IMR-90 (cell line): ENCODE data around the gene TGFBRAP1. TPM values are rescaled to one million over a fixed set of nuclear protein-coding genes. Genes with fewer than 3 reads are reported as not detected.

Experiments used
- ATAC-seq: fragments of 200-7000 bp; cut with Tn5 transposase; 2 replicates; pipeline ENCODE4 v1.9.1; 2020; ENCODE audit warnings: low read depth, mild to moderate bottlenecking, moderate library complexity
- BruUV-seq: library from RNA; stranded (reverse); fragments of 400-500 nt; replicated peaks from 2 replicates; lab custom pipeline; 2021; lab: Mats Ljungman, UMichigan
- CTCF ChIA-PET: fragments of 300-600 bp; formaldehyde crosslinking; extraction: SDS; loops from one replicate; lab custom pipeline; 2021; ENCODE audit warnings: antibody characterized with exemption; lab: Yijun Ruan, JAX
- POLR2A ChIA-PET: fragments of 300-600 bp; sonication (Branson Sonifier 250); formaldehyde crosslinking; loops from one replicate; lab custom pipeline; 2022; ENCODE audit warnings: antibody characterized with exemption; ENCODE audit not compliant: unreplicated experiment; lab: Charles Lee
- DNase-seq: peaks from one replicate; pipeline ENCODE4 v3.0.0; 2013
- H2AFZ ChIP-seq: replicated peaks from 2 replicates; pipeline ENCODE3; 2013; ENCODE audit warnings: low read length, mild to moderate bottlenecking; ENCODE audit not compliant: poor library complexity
- H2AK5ac ChIP-seq: 2 replicates; pipeline ENCODE4 v1.6.1; 2013; ENCODE audit warnings: low read depth, low read length, inconsistent platforms
- H2AK9ac ChIP-seq: replicated peaks from 2 replicates; pipeline ENCODE3; 2013; ENCODE audit warnings: mild to moderate bottlenecking, low read depth, low read length, moderate library complexity; ENCODE audit not compliant: poor library complexity
- H2BK120ac ChIP-seq: 2 replicates; pipeline ENCODE4 v1.6.1; 2013; ENCODE audit warnings: low read depth, low read length, inconsistent platforms
- H2BK15ac ChIP-seq: 3 replicates; pipeline ENCODE4 v1.6.1; 2013; ENCODE audit warnings: low read depth, low read length, inconsistent platforms
- H2BK20ac ChIP-seq: 2 replicates; pipeline ENCODE4 v1.6.1; 2013; ENCODE audit warnings: low read depth, mild to moderate bottlenecking, inconsistent platforms, low read length, moderate library complexity
- H2BK5ac ChIP-seq: 2 replicates; pipeline ENCODE4 v1.6.1; 2013; ENCODE audit warnings: mild to moderate bottlenecking, low read depth, low read length, inconsistent platforms; ENCODE audit not compliant: poor library complexity, severe bottlenecking
- H3K14ac ChIP-seq: replicated peaks from 2 replicates; pipeline ENCODE4 v1.6.1; 2013; ENCODE audit warnings: low read depth, low read length, inconsistent platforms
- H3K18ac ChIP-seq: 2 replicates; pipeline ENCODE4 v1.6.1; 2013; ENCODE audit warnings: low read depth, low read length, control low read depth
- H3K23ac ChIP-seq: 2 replicates; pipeline ENCODE4 v1.6.1; 2013; ENCODE audit warnings: low read depth, low read length, inconsistent platforms
- H3K27ac ChIP-seq: 2 replicates; pipeline ENCODE4 v1.5.1; 2013; ENCODE audit warnings: mild to moderate bottlenecking, control low read depth, low read length; ENCODE audit not compliant: insufficient read depth
- H3K27me3 ChIP-seq: 2 replicates; pipeline ENCODE4 v1.6.1; 2013; ENCODE audit warnings: low read length; ENCODE audit not compliant: control insufficient read depth, insufficient read depth
- H3K36me3 ChIP-seq: 2 replicates; pipeline ENCODE4 v1.6.1; 2013; ENCODE audit warnings: low read length, mixed read lengths; ENCODE audit not compliant: control insufficient read depth, insufficient read depth
- H3K4ac ChIP-seq: 2 replicates; pipeline ENCODE4 v1.6.1; 2013; ENCODE audit warnings: low read depth, low read length, inconsistent platforms
- H3K4me1 ChIP-seq: 2 replicates; pipeline ENCODE4 v1.6.1; 2013; ENCODE audit warnings: low read length, mixed read lengths; ENCODE audit not compliant: control insufficient read depth, insufficient read depth
- H3K4me2 ChIP-seq: 2 replicates; pipeline ENCODE4 v1.6.1; 2013; ENCODE audit warnings: low read depth, mild to moderate bottlenecking, control low read depth, low read length, moderate library complexity
- H3K4me3 ChIP-seq: 2 replicates; pipeline ENCODE4 v1.5.1; 2013; ENCODE audit warnings: low read depth, mild to moderate bottlenecking, control low read depth, low read length, moderate library complexity; ENCODE audit not compliant: insufficient read depth
- H3K56ac ChIP-seq: 2 replicates; pipeline ENCODE4 v1.6.1; 2013; ENCODE audit warnings: low read length, inconsistent platforms; ENCODE audit not compliant: insufficient read depth; ENCODE audit errors: extremely low read depth
- H3K79me1 ChIP-seq, 2 experiments: 2 replicates each; pipeline ENCODE4 v1.6.1; 2013; ENCODE audit warnings: low read length in 2 of 2, inconsistent platforms in 1 of 2, low read depth in 1 of 2
- H3K9ac ChIP-seq: 2 replicates; pipeline ENCODE4 v1.6.1; 2013; ENCODE audit warnings: low read depth, low read length, control low read depth
- H3K9me1 ChIP-seq: 2 replicates; pipeline ENCODE4 v1.6.1; 2013; ENCODE audit warnings: low read length, inconsistent platforms; ENCODE audit not compliant: insufficient read depth
- H3K9me3 ChIP-seq: 2 replicates; pipeline ENCODE4 v1.6.1; 2013; ENCODE audit warnings: low read length; ENCODE audit not compliant: control insufficient read depth, insufficient read depth
- H4K20me1 ChIP-seq: 2 replicates; pipeline ENCODE4 v1.6.1; 2013; ENCODE audit warnings: low read length, inconsistent platforms; ENCODE audit not compliant: insufficient read depth
- H4K5ac ChIP-seq: 2 replicates; pipeline ENCODE4 v1.6.1; 2013; ENCODE audit warnings: mild to moderate bottlenecking, low read depth, low read length, control low read depth
- H4K8ac ChIP-seq, 2 experiments: 2 replicates each; pipeline ENCODE4 v1.6.1; 2013; ENCODE audit warnings: low read depth in 2 of 2, low read length in 2 of 2, control low read depth in 1 of 2, inconsistent platforms in 1 of 2
- H4K91ac ChIP-seq: 2 replicates; pipeline ENCODE4 v1.6.1; 2013; ENCODE audit warnings: low read depth, low read length, inconsistent platforms; ENCODE audit not compliant: insufficient read depth
- BHLHE40 ChIP-seq: fragments of 150-350 bp; IDR thresholded peaks from 2 replicates; pipeline ENCODE4 v1.6.1; 2016; ENCODE audit warnings: mild to moderate bottlenecking, low read depth, low read length
- ELK1 ChIP-seq: fragments of 150-350 bp; IDR thresholded peaks from 2 replicates; pipeline ENCODE4 v1.6.1; 2016; ENCODE audit warnings: low read depth, mild to moderate bottlenecking, low read length, moderate library complexity, borderline replicate concordance
- FOS ChIP-seq: fragments of 150-350 bp; IDR thresholded peaks from 2 replicates; pipeline ENCODE4 v1.6.1; 2016; ENCODE audit warnings: low read depth, low read length
- MAFK ChIP-seq: IDR thresholded peaks from 2 replicates; pipeline ENCODE4 v1.6.1; 2012; ENCODE audit warnings: low read depth, low read length, improper control_type of control experiment
- MAZ ChIP-seq: IDR thresholded peaks from 2 replicates; pipeline ENCODE4 v1.6.1; 2012; ENCODE audit warnings: low read depth, mild to moderate bottlenecking, low read length, improper control_type of control experiment, moderate library complexity, borderline replicate concordance
- RFX5 ChIP-seq: IDR thresholded peaks from 2 replicates; pipeline ENCODE4 v1.8.0; 2012; ENCODE audit warnings: low read depth, mild to moderate bottlenecking, low read length, moderate library complexity
- WGBS, 2 experiments: methylation state at CpG; one replicate each; pipeline versions ENCODE4 v1.1.5 to v1.1.7; 2013; ENCODE audit warnings: missing lambda C conversion rate in 2 of 2; ENCODE audit not compliant: insufficient read length in 1 of 2; ENCODE audit errors: extremely low coverage in 2 of 2; 5-methylcytosine and 5-hydroxymethylcytosine counted together
- dilution Hi-C: fragments of 300-500 bp; cut with HindIII; formaldehyde crosslinking; loops from one replicate; pipeline ENCODE4 v1.14.3; 2018; ENCODE audit warnings: low sequenced_read_pairs; ENCODE audit not compliant: unreplicated experiment
- in situ Hi-C: fragments of 300-500 bp; cut with MboI; formaldehyde crosslinking; loops from 3 replicates; pipeline ENCODE4 v1.14.3; 2019; ENCODE audit warnings: low sequenced_read_pairs, inconsistent platforms, mixed read lengths
- intact Hi-C: fragments of 100-400 bp; cut with micrococcal nuclease; formaldehyde crosslinking; loops from 2 replicates; pipeline ENCODE4 v1.10.0; 2022
- polyA plus RNA-seq, 3 experiments: library from polyadenylated mRNA; depleted of rRNA; stranded (reverse); fragments of >200 nt; gene quantifications; 2 replicates each; pipeline ENCODE4 v1.2.3, GENCODE V29; 2012; ENCODE audit warnings: low replicate concordance in 1 of 3
- total RNA-seq: library from RNA; depleted of rRNA; stranded (reverse); fragments of >200 nt; gene quantifications from 2 replicates; pipeline ENCODE4 v1.2.3, GENCODE V29; 2012
- TF ChIP-seq, protein P1 (sequence below): fragments of 150-350 bp; IDR thresholded peaks from 2 replicates; pipeline ENCODE4 v1.6.1; 2017; ENCODE audit warnings: mild to moderate bottlenecking, antibody characterized with exemption, low read length, low read depth

The TGFBRAP1 gene
- total and polyA plus RNA-seq, 2 of the 4 experiments (the other 2 are of a cell fraction) = 7.2 to 10.4 TPM

DNA sequence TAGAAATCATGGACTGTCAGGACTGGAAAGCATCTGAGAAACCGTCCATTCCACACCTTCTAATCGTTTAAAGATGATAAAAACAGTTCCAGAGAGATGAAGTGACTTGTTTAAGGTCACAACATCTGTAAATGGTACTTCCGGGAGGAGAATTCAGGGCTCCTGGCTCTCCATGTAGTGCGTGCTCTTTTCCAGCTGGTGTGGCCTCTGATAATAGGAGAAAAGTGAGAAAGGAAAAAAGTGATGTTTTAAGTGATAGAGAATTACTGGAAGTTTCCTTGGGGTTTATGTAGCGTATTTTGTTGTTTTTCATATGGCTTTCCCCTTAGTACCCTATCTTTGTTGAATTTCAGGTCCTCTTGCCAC, 8.5 kb upstream of the TGFBRAP1 start:
- ATAC-seq (peak; percentile 4; the same call in 1 of the 2 replicates), DNase-seq (no peak)
- Histone ChIP-seq H2AK5ac (no peak overlapping the region; the same call in 1 of the 2 replicates), H2BK15ac (no peak overlapping the region), H3K14ac (peak overlapping the region; percentile 79), H3K36me3 (peaks cover 16% of the 10 kb centered on the region), H3K4ac (peak overlapping the region; percentile 65), H2BK20ac (no peak overlapping the region), H3K27ac (peak overlapping the region; percentile 98), H3K27me3 (no peaks in the 10 kb centered on the region), H3K9me3 (no peaks in the 10 kb centered on the region), H3K4me3 (peak overlapping the region; percentile 75), H3K9ac (peak overlapping the region; percentile 99), H4K8ac (peak overlapping the region; percentile 73 to 98), H3K9me1 (no peaks in the 10 kb centered on the region; the same call in 1 of the 2 replicates), H2BK5ac (peak overlapping the region; percentile 40), H3K4me1 (0 out of 2 replicates have a peak, but pooled peaks cover 3% of the 10 kb centered on the region), H2BK120ac (no peak overlapping the region), H4K91ac (peak overlapping the region; percentile 27; the same call in 1 of the 2 replicates), H3K18ac (no peak overlapping the region), H4K5ac (peak overlapping the region; percentile 83), H3K23ac (peak overlapping the region; percentile 63), H2AFZ (peak overlapping the region; percentile 99), H3K56ac (peak overlapping the region; percentile 74), H2AK9ac (peak overlapping the region; percentile 91), H3K4me2 (peak overlapping the region; percentile 100), H4K20me1 (no peaks in the 10 kb centered on the region; the same call in 1 of the 2 replicates), H3K79me1 (peaks cover 11 to 37% of the 10 kb centered on the region in 2 experiments)
- in situ Hi-C loops = loop anchor here (25.0 kb wide), 1 partner anchor 449 kb away; no protein-coding TSS in a partner anchor
- TSS peak; percentile 55 for BruUV-seq
- 0% methylated on average over 2 of the region's 5 CpGs; no CpG with 5 or more reads in 1 of the 2 experiments for WGBS, 2 experiments
- ChIA-PET POLR2A (no interaction called here), CTCF (interaction anchor here (0.6 kb wide), 1 partner anchor 58 kb away, joined by 4 read pairs; no protein-coding TSS in a partner anchor)
- intact Hi-C loops = no loop called here
- no peak for TF ChIP-seq ELK1
- no peak for TF ChIP-seq MAFK
- no peak for TF ChIP-seq BHLHE40
- no peak for TF ChIP-seq MAZ
- no peak for TF ChIP-seq RFX5
- TF ChIP-seq, protein P1, sequence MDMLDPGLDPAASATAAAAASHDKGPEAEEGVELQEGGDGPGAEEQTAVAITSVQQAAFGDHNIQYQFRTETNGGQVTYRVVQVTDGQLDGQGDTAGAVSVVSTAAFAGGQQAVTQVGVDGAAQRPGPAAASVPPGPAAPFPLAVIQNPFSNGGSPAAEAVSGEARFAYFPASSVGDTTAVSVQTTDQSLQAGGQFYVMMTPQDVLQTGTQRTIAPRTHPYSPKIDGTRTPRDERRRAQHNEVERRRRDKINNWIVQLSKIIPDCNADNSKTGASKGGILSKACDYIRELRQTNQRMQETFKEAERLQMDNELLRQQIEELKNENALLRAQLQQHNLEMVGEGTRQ = no peak
- no peak for TF ChIP-seq FOS
- dilution Hi-C loops = no loop called here
